MM.1S (cell line): ENCODE results near the gene NSFL1C.

ENCODE experiments used
- CTCF ChIP-seq: fragments of 300-600 bp; sonication (generic); IDR thresholded peaks from 2 replicates; pipeline ENCODE4 v1.5.1; 2016; ENCODE audit warnings: antibody characterized with exemption, low read length, mixed read lengths
- EZH2 ChIP-seq: fragments of 300-600 bp; sonication (generic); optimal IDR thresholded peaks from 2 replicates; pipeline ENCODE3; 2017; ENCODE audit warnings: low read depth, mild to moderate bottlenecking, antibody characterized with exemption, low read length, mixed read lengths
- EZH2phosphoT487 ChIP-seq: fragments of 300-600 bp; sonication (generic); IDR thresholded peaks from 2 replicates; pipeline ENCODE4 v1.6.1; 2018; ENCODE audit warnings: antibody characterized with exemption, low read length

DNA sequence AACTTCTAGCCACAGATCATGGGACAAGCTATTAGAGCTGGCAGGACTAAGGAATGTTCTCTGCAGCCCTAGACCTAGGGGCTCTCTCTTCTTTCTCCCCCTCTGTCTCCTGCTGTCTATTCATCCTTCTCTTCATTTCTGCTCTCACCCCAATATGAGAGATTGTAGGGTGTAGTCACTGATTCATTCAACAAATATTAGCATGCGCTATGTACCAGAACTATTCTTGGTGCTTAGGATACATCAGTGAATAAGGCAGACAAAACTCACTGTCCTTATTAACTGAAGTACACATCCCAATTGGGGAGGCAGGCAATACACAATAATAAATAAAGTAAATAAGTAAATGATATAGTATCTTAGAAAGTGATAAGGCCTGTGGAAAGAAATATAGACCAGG lies 39.2 kb upstream of the NSFL1C start:
- TF ChIP-seq CTCF, result no peak
- no peak for TF ChIP-seq EZH2
- no peak for TF ChIP-seq EZH2phosphoT487
